NOMO-1 (cell line): Measurements from ENCODE around the gene OLFM4.

ENCODE experiments used
- DNase-seq, 2 experiments: peaks; one replicate each; lab custom pipeline; 2025; ENCODE audit not compliant: unreplicated experiment in 2 of 2; lab: John Stamatoyannopoulos, UW

OLFM4 gene, protein sequence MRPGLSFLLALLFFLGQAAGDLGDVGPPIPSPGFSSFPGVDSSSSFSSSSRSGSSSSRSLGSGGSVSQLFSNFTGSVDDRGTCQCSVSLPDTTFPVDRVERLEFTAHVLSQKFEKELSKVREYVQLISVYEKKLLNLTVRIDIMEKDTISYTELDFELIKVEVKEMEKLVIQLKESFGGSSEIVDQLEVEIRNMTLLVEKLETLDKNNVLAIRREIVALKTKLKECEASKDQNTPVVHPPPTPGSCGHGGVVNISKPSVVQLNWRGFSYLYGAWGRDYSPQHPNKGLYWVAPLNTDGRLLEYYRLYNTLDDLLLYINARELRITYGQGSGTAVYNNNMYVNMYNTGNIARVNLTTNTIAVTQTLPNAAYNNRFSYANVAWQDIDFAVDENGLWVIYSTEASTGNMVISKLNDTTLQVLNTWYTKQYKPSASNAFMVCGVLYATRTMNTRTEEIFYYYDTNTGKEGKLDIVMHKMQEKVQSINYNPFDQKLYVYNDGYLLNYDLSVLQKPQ

GRCh38 chr13:53028637-53029203 is at the start of gene OLFM4:
TSS of gene OLFM4 (plus strand) at chr13:53028813. CDS start at chr13:53028837, 24 bp downstream.
- DNase-seq: no peak

DNA sequence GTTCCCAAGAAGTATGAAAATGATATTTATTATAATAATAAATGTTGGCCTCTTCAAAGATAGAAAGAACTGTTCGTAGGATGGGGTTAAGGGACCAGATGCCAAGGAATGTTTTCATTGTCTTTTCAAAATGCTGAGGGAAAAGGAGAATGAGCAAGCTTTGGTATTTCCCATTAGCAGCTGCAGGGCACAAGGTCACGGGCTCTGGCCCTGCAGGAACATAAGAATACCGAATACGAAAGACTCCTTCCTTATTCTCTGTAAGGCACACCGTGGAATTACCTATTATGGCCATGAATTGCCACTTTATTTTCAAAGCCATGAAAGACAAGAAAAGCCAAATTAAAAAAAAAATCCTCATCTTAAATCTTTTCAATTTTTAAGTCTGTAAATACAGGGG is 49.6 kb upstream of the OLFM4 start:
- no peak for DNase-seq

- DNase-seq: no peak
These were observed 47.9 kb upstream of the OLFM4 start for GRCh38 chr13:52980695-52981094.

GRCh38 chr13:52983836-52984235 is 44.8 kb upstream of the OLFM4 start:
- no peak for DNase-seq

- no peak for DNase-seq
These were observed 43.7 kb upstream of the OLFM4 start for GRCh38 chr13:52984881-52985363.

GRCh38 chr13:52991344-52992020 is 37.1 kb upstream of the OLFM4 start:
- DNase-seq: no peak

DNA sequence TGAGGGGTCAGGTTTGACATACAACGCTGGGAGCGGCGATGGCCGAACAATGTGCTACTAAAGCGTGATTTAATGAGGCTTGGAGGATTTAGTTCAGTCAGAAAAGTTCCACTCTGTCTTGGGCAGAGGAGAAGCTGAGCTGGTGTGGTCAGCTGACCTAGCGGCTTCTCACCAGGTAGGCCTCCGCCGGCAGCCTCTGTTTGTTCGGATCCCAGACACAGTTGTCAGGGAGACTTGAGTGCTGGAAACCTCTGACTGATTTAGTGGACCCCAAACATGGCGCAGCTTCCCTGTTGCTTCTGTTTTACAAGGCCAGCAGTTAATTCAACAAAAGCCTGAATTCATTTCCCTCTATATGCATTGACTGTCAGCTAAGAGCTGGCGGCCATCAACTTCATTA is 36.5 kb upstream of the OLFM4 start:
- DNase-seq: no peak

GRCh38 chr13:52994051-52994450 is 34.6 kb upstream of the OLFM4 start:
- no peak for DNase-seq

DNA sequence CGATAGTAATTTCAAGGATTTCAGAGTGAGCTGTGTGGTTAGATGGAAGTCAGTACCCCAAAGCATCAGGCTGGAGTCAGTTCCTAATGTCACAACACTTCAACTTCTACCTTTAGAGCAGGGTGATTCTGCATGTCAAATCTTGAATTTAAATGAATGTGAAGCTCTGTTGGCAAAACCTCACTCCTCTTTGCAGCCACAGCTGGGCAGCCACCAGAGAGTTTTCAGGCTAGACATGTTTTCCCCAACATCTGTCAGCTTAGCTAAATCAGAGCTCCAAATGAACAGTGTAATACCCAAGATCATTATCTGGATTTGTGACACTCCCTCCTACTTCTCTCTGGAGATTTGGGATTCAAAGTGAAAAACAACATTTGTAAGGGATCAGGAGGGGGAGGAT is 33.7 kb upstream of the OLFM4 start:
- DNase-seq: no peak

- no peak for DNase-seq
These were observed 32.7 kb upstream of the OLFM4 start for GRCh38 chr13:52995946-52996345.

GRCh38 chr13:52997951-52998876 is 30.4 kb upstream of the OLFM4 start:
- no peak for DNase-seq

DNA sequence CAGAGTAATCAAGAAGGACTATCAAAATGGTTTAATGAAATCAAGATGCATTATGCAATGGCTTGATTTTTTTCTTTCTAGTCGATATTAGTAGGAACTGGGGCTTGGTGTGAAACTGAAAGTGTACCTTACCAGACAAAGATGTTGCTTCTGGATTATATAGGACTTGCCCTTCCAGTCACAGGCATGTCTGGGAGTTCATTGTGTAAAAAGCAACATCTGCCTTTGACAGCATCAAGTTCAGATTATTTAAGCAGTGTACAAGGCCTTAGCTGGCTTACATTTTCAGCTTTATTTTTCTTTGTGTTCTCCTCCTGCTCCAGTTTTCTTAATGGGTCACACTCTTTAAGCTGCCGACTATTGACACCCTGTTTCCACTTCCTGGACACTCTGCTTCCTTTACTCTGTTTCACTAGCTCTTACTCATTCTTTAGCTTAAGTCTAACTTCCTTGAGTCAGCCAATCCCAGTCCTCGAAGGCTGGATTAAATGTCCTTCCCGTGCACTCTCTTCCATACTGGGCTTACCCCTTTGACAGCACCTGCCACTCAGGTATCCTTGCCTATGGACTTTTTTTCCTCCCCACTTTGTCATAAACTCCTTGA is 29.4 kb upstream of the OLFM4 start:
- no peak for DNase-seq

- no peak for DNase-seq
These were observed 27.0 kb upstream of the OLFM4 start for GRCh38 chr13:53001444-53002225.

GRCh38 chr13:53004573-53004972 is 24.0 kb upstream of the OLFM4 start:
- DNase-seq: no peak

DNA sequence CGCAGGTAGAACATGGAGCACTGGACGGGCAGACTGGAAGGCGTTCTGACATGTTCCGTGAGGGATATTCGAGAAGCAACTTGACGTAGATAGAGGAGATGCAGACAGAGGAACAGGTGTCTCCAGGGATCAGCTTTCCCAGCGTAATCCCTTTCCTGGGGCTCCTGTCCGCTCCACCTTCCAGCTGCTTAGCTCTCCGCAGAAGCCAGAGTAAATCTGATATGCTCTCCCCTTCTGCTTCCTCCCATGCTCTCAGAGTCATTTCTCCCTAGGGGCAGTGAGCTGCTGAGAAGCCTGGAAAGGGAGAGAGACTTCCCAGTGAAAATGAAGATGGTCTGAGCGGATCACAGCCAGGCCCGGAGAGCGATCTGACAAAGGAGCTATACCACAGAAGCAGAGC is 23.0 kb upstream of the OLFM4 start:
- no peak for DNase-seq

DNA sequence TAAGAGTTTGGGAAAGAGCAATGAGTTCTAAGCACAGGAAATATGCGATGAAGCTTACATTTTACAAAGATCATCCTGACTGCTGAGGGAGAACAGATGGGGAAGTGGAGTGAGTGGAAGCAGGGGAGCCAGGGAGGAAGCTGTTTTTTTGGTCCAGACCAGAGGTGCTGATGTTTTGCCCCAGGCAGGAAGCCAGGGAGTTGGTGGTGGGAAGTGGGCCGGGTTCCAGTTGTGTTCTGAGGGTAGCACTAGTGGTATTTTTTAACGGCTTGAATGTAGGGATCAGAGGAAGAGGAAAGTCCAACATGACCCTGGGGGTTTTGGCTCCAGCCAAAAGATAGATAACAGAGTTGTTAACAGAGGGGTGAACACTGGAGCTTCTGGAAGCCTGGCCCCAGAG is 20.7 kb upstream of the OLFM4 start:
- DNase-seq: no peak

GRCh38 chr13:53010374-53011105 is 18.1 kb upstream of the OLFM4 start:
- no peak for DNase-seq

DNA sequence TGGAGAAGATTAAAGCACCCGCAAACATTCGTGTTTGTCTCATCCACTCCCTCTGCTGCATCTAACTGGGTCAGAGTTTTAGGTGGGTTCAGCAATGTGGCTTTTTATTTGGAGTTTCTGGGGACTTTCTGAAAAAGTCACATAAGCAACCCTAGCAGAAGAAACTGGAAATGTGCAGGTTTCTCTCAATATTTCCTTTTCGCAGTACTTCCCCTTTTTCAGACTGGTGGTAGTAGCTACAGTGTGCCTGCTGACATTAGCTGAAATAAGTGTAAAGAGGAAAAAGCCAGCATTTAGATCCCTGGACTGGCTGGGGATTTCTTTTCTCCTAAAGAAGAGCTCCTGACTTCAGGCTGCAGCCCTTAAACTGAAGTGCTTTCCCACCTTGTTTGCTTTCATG is 15.9 kb upstream of the OLFM4 start:
- DNase-seq: peak; percentile 10 to 42

- no peak for DNase-seq
These were observed 15.5 kb upstream of the OLFM4 start for GRCh38 chr13:53013113-53013512.
